Stimulated activated CD8-positive, alpha-beta memory T cell treated with anti-CD3 and anti-CD28 coated beads, Interleukin-7, amount 100 ng/mL, for 1 hour (primary cell): ENCODE results near the gene SCGB2B2.
"Not testable (repeated sequence)": the region's sequence is repeated elsewhere in the genome, so short reads cannot be mapped to it uniquely, and the experiment has no call there.

ENCODE experiments used
- DNase-seq, 2 donors: peaks; one replicate each; pipeline ENCODE4 v3.0.0-alpha.2; 2020; ENCODE audit warnings: low read depth in 2 of 2

SCGB2B2 gene

DNA sequence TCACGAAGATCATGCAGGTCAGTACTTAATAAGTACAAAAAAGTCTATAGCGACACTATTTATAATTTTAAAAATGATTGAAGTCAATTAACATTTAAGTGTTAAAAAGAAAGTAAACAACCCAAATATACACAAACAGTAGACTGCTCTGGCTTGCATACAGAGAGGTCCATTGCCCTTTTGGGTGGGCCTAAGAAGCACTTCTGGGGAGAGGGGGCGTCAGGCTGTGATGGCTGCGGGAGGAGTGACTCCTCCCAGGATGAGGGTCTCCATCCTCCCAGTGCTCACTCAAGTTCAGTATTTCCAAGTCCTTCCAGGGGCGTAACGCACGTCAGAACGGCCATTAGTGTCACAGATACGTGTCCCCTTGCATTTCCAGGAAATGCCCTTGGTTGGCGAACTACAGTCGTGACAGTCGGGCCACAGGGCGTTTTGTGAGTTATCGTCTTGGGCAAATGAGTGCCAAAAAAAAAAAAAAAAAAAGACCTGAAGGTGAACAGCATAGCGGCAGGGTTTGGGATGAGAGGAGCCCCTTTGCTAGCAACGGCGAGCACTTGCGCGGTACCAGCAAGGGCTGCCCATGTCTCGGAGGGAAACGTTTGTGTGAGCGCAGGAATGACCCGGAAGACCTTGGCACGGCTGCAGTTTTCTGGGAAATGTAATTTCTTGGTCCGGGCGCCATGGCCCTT is at the start of gene SCGB2B2:
Gene SCGB2B2, minus strand, starts transcription at position 463 of the 689 bp plus-strand sequence. CDS start 82,596 bp downstream, outside the sequence.
- no peak for DNase-seq

DNA sequence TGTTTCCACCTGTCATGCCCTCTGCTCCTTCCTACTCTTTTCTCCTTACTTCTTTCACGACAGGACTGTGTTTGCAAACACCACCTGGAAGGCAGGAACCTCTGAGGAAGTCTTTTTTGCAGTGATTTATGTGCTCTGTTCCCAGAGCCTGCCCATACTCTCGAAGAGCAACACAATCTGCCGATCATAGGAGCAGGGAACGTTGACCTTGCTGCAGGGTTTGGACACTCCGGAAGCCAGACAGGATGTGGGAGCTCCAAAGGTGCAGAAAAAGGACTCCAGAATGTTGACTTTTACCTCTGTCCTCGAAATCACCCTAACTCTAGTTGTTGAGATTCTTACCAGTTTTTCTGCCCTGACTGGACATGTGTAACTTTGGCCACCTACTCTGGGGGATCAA is 48.4 kb upstream of the SCGB2B2 start:
- DNase-seq: no peak

DNA sequence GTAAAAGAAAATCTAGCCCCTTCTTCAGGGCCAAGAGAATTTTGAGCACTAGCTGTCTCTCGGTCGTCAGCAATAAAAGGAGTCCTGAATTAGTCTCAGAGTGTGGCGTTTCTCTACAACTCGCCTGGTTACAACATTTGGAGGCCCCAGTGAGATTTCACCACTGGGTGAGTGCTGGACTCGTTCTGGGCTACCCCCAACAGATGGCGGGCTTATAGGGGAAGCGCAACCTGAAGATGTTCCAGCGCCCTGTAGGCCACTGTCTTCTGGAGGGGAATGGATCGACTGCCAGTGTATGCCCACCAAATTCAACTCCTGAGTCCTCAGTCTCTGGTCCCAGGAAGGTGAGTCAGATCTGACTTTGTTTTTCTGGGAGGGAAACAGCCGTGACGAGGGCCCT is 45.4 kb upstream of the SCGB2B2 start:
- DNase-seq: no peak

GRCh38 chr19:34715357-34715756 is 38.4 kb upstream of the SCGB2B2 start:
- DNase-seq: no peak

DNA sequence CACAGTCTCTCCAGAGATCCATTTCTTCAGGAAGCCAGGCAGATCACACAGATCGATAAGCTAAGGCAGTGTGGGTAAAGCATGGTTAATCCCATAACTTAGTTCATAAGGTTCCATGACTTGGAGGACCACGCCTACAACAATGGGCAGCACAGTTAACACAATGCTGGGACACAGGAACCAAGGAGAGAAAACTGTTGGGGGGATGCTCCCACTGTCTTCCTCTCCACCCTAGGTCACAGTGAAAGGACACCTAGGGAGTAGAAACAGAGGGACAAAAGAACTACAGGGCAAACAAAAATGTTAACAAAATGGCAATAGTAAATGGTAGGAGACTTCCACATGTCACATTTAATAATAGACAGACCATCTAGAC is 36.3 kb upstream of the SCGB2B2 start:
- no peak for DNase-seq

GRCh38 chr19:34712395-34713261 is 35.7 kb upstream of the SCGB2B2 start:
- peak; percentile 12 to 13 for DNase-seq

- DNase-seq: no peak
Measured at GRCh38 chr19:34711890-34712289, 34.9 kb upstream of the SCGB2B2 start.

GRCh38 chr19:34707661-34708060 is 30.7 kb upstream of the SCGB2B2 start:
- no peak for DNase-seq

GRCh38 chr19:34692549-34692948 is 15.6 kb upstream of the SCGB2B2 start:
- no peak for DNase-seq

DNA sequence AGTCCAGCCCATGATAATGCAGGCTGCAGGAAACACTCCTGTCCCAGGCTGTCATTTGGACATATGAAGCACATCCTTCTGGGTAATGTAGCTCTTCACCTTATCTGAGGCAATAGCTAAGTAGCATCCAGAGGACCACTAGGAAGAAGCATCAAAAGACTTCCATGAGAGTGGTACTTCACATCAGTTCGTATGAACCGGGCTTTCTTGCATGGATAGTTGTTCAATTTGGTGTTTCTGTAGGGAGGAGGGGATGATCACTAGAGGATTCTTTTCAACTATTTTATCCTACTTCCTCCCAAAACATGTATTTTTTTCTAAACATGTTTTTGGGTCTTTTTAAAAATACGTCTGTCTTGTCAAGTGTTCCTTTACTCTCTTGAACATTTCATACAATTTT is 13.4 kb upstream of the SCGB2B2 start:
- no peak for DNase-seq

DNA sequence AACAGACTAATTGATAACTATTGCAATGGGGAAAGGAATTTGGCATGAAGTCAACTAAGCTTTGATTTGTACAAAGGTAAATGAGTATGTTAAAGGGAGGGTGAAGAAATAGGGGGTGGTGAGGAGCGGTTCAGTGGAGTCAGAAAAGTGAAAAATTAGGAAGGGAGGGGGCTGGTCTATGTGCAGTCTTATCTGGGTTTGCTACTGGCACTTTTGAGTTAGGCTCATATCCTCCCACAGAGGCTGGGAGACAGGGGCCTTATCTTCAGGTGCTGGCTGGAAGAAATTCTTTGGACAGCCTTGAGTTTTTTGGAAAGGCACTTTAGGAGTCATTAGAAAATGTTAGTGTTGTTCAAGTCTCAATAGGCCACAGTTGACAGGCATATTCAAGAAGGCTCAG is 11.6 kb upstream of the SCGB2B2 start:
- no peak for DNase-seq

DNA sequence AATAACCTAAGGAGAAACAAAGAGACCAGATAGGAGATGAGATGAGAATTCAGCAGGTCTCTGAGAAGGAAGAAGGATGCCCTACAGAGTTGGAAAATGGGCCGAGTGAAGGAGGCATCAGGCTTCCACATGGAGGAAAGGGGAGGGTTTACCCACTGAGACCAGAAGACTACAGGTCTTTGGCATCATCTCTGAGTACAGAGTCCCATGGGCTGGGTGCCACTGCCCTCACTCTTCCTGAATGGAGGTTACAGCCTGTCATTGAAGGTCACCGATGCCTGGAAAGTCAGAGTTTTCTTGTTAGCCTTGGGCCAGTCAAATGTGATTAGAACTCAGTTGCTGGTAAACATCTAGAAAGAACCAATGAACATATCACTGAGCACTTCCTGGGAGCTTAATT is 10.4 kb upstream of the SCGB2B2 start:
- DNase-seq: no peak

GRCh38 chr19:34686455-34686854 is 9.5 kb upstream of the SCGB2B2 start:
- DNase-seq: no peak

DNA sequence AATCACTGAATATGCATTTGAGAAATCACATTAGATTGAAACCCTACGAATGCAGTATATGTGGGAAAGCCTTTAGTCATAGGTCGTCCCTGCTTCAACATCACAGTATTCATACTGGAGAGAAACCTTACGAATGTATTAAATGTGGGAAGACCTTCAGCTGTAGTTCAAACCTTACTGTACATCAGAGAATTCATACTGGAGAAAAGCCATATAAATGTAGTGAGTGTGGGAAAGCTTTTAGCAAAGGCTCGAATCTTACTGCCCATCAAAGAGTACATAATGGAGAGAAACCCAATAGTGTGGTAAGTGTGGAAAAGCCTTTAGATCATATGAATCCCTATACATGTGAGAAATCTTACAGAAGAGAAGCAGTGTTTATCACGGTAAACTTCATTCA is 8.3 kb upstream of the SCGB2B2 start:
- not testable (repeated sequence) for DNase-seq

DNA sequence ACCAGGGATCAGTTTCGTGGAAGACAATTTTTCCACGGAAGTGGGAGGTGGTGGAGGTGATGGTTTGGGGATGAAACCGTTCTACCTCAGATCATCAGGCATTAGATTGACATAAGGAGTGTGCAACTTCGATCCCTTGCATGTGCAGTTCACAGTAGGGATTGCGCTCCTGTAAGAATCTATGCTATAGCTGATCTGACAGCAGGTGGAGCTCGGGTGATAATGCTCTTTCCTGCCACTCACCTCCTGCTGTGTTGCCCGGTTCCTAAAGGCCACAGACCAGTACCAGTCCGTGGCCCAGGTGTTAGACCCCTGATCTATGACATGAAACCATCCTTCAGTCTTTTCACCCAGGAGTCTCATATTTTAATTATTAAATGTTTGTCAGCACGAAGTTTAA is 4.5 kb upstream of the SCGB2B2 start:
- no peak for DNase-seq

- DNase-seq: no peak
Measured at GRCh38 chr19:34678421-34678820, 1.5 kb upstream of the SCGB2B2 start.

DNA sequence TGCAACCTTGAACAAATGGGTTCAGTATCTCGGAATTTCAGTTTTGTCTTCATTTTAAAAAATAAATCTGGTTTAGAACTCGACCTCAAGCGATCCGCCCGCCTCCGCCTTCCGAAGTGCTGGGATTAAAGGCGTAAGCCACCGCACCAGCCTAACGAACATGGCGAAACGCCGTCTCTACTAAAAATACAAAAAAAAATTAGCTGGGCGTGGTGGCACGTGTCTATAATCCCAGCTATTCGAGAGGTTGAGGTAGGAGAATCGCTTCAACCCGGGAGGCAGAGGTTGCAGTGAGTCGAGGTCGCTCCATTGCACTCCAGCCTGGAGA is 1.1 kb upstream of the SCGB2B2 start:
- no peak for DNase-seq

DNA sequence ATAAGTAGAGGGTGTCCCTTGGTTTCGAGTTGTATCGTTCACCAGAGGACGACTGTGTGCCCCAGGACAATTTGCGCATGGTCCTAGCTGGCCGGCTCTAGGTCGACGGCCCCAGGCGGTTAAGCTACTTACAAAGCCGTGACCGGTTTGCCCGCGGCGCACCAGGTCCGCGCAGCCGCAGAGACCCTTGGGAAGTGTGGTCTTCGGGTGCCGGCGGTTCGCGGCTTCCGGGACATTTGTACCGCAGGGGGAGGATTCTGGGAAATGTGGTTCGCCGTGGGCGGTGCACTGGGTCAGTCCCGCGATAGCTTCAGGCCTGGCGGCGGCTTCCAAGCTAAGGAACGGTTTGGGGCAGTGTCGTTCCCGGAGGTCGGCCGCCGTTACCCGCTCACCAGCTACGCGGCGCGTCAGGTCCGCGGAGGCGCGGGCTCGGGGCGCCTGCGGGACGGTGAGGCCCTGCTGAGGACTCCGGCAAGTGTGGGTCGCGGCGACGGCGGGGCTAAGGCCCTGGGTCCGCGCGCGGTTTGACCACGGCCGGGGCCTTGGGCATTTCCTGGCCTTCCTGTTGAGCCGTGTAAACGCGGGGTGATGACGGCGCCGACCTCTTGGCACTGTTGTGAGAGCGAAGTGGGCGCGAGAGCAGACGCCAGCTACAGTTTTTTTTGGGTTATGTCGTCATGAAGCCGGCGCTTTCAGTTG is 576 bp upstream of the SCGB2B2 start, which contains the start of gene ZNF302:
Gene ZNF302, plus strand, starts transcription at position 293 of the 699 bp plus-strand sequence. CDS start 1,127 bp downstream, outside the sequence.
- peak; percentile 88 to 90 for DNase-seq

DNA sequence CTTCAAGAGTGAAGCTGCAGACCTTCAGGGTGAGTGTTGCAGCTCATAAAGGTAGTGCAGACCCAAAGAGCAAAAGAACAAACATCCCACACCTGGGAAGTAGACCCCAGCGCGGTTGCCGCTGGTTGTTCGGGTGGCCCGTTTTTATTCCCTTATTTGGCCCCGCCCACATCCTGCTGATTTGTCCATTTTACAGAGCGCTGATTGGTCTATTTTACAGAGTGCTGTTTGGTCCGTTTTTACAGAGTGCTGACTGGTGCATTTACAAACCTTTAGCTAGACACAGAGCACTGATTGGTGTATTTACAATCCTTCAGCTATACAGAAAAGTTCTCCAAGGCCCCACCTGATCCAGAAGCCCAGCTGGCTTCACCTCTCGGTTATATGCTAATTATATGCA is 1.0 kb downstream of the SCGB2B2 start:
- no peak for DNase-seq

- DNase-seq: no peak
Measured at GRCh38 chr19:34675250-34675649, 1.7 kb downstream of the SCGB2B2 start.

DNA sequence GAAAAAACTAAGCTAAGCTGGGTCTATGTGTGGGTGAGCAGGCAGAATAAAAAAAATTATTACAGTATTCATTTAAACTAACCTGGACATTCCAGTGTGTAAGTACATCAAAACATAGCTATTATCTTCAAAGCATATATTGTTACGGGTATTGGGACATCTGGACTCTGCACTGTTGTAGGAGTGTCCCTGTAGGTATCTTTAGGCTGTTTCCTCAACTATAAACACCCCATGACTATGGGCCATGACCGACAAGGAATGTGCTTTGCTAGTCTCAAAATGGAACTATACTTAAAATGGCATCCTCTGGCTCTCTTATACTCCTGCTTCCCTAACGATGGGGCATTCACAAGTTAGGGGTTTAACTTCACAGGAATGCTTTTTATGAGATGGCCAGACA is 3.4 kb downstream of the SCGB2B2 start:
- no peak for DNase-seq

- no peak for DNase-seq
Measured at GRCh38 chr19:34671972-34672371, 5.0 kb downstream of the SCGB2B2 start.

- no peak for DNase-seq
Measured at GRCh38 chr19:34669305-34669704, 7.7 kb downstream of the SCGB2B2 start.
